IPS DF 19.7 (cell line): ENCODE data around the gene ZBTB17.
"Not testable (repeated sequence)": the region's sequence is repeated elsewhere in the genome, so short reads cannot be mapped to it uniquely, and the experiment has no call there.

Experiments
- DNase-seq: peaks from one replicate; pipeline ENCODE4 v3.0.0-alpha.2; 2013; ENCODE audit warnings: low read depth, low spot score

ZBTB17 gene

DNA sequence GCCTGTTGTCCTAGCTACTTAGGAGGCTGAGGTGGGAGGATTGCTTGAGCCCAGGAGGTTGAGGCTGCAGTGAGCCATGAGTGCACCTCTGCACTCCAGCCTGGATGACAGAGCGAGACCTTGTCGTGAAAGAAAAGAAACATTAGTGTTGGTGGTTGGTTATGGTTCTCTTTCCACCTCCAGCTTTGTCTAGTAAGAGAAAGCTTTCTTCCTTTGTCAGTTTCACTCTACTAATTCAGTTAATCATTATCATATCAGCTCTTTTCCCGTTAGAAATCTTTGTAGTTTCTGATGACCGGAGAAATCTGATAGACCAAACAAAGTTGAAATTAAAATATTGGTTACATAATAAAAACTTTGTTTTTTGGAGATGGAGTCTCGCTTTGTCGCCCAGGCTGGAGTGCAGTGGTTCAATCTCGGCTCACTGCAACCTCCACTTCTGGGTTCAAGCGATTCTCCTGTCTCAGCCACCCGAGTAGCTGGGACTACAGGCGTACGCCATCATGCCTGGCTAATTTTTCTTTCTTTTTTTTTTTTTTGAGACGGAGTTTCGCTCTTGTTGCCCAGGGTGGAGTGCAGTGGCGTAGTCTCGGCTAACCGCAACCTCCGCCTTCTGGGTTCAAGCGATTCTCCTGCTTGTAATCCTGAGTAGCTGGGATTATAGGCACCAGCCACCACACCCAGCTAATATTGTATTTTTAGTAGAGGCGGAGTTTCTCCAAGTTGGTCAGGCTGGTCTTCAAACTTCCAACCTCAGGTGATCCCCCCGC, 78.9 kb downstream of the ZBTB17 start:
- not testable (repeated sequence) for DNase-seq

DNA sequence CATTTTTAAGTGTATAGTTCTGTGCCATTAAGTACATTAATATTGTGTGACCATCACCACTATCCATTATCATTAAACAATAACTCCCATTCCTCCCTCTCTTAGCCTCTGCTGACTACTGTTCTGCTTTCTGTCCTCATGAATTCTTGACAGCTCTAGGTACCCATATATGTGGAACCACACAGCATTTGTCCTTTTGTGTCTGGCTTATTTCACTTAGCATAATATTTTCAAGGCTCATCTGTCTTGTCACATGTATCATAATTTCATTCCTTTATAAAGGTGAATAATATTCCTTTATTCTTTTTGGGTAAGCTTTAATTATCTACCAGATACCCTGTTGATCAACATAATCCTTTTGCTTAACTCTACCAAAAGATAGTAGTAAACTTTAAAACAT, 80.7 kb downstream of the ZBTB17 start:
- no peak for DNase-seq

DNA sequence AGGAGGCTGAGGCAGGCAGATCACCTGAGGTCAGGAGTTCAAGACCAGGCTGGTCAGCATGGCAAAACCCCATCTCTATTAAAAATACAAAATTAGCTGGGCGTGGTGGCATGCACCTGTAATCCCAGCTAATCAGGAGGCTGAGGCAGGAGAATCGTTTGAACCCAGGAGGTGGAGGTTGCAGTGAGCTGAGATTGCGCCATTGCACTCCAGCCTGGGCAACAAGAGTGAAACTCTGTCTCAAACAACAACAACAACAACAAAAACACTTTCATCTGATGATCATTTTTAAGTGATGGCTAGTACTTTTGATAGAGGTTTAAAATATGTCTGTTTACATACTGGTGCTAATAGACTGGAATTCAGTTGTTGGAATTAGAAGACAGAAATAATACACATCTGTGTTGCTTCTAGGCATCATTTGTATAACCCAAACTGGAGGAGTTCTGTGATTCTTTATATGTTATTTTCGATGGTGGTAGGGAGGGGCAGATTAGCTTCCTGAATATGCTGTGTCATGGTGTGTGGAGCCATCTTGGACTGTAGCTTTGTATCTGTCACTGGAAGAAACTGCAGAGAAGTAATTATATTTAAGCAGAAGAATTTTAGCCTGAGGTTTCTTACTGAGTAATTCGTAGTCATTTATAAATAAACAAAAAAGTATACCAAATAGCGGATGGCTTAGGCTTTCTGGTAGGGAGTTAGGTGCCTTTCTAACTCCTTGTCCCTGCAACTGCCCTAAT, 82.9 kb downstream of the ZBTB17 start:
- not testable (repeated sequence) for DNase-seq
